ENCODE measurements around the gene TM9SF1. TPM values are rescaled to one million over a fixed set of nuclear protein-coding genes. Genes with fewer than 3 reads are reported as not detected.

The TM9SF1 gene
- total and polyA plus RNA-seq, 2 of the 13 experiments (the other 11 are each of a cell fraction or from before 2014, with no cell fraction given) = 83.2 to 110 TPM

- TF ChIP-seq, protein P1, sequence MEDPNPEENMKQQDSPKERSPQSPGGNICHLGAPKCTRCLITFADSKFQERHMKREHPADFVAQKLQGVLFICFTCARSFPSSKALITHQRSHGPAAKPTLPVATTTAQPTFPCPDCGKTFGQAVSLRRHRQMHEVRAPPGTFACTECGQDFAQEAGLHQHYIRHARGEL (CRISPR knock-in tag; IDR thresholded peaks at IDR 0.05) = 0 out of 2 replicates have a peak, but pooled peaks have one; percentile 61
- TF ChIP-seq PAF1 (CRISPR knock-in tag; IDR thresholded peaks at IDR 0.05) = peak; percentile 77; the same call in 1 of the 2 replicates
- peak in 1 of 2 experiments; percentile 36; a peak in 1 of 4 replicates for TF ChIP-seq POLR2A (IDR thresholded peaks at IDR 0.05; ENCODE audit: insufficient read depth in 1 of 2, low read depth in 2 of 2, low read length in 2 of 2)
- TF ChIP-seq NFE2L1 (CRISPR knock-in tag; IDR thresholded peaks at IDR 0.05; ENCODE audit: borderline replicate concordance) = peak; percentile 71; the same call in 1 of the 2 replicates
- TF ChIP-seq POLR2AphosphoS5 (IDR thresholded peaks at IDR 0.05; ENCODE audit: low read depth, low read length) = peak; percentile 37; the same call in 1 of the 2 replicates
- TF ChIP-seq SP4 (CRISPR knock-in tag; IDR thresholded peaks at IDR 0.05) = peak; percentile 24; the same call in 1 of the 2 replicates
- TF ChIP-seq ETV6 (CRISPR knock-in tag; conservative IDR thresholded peaks at IDR 0.05) = peak; percentile 51; the same call in 1 of the 2 replicates
- TF ChIP-seq ZNF558 (CRISPR knock-in tag; IDR thresholded peaks at IDR 0.05; ENCODE audit: borderline replicate concordance) = 0 out of 2 replicates have a peak, but pooled peaks have one; percentile 11
- TF ChIP-seq POLR2G (IDR thresholded peaks at IDR 0.05; ENCODE audit: low read depth, low read length) = peak; percentile 23; the same call in 1 of the 2 replicates
- peak; percentile 47; the same call in 1 of the 2 replicates for TF ChIP-seq ZNF605 (CRISPR knock-in tag; IDR thresholded peaks at IDR 0.05)
- TF ChIP-seq ZNF468 (CRISPR knock-in tag; IDR thresholded peaks at IDR 0.05) = no peak
Observed at GRCh38 chr14:24240110-24240918, 45.1 kb upstream of the TM9SF1 start (continued).

- Histone ChIP-seq H3K9me3 (ENCODE audit: low read length) (no peaks in the 10 kb centered on the region), H2AFZ (ENCODE audit: low read length) (no peak overlapping the region), H3K27ac (ENCODE audit: extremely low read length, insufficient read depth, low read length) (no peak overlapping the region), H3K27me3 (ENCODE audit: control insufficient read depth in 1 of 2, insufficient read depth in 2 of 2, low read length in 2 of 2) (no peaks in the 10 kb centered on the region; a peak in 1 of 5 replicates), H3K4me2 (ENCODE audit: low read depth, low read length) (no peak overlapping the region), H3K4me3 (replicated peaks in 1 of 3; ENCODE audit: insufficient read depth in 1 of 3, low read depth in 2 of 3, low read length in 3 of 3) (no peak overlapping the region), H3K79me2 (ENCODE audit: insufficient read depth, low read length) (peaks cover 29% of the 10 kb centered on the region), H3K36me3 (replicated peaks in 1 of 2; ENCODE audit: control insufficient read depth in 1 of 2, insufficient read depth in 2 of 2, low read length in 2 of 2) (peaks cover 44 to 70% of the 10 kb centered on the region in 2 experiments), H4K20me1 (ENCODE audit: insufficient read depth, low read length) (0 out of 2 replicates have a peak, but pooled peaks cover 3% of the 10 kb centered on the region), H3K9ac (ENCODE audit: insufficient read depth, low read depth, low read length) (no peak overlapping the region), H3K4me1 (ENCODE audit: insufficient read depth, low read length) (peaks cover 52% of the 10 kb centered on the region)
- ChIA-PET CTCF (ENCODE audit: low intra/inter-chr PET ratio, low total read pairs) (no interaction called here), POLR2A (interaction anchor here (0.5 to 18.0 kb wide), 11 partner anchors 9 to 124 kb away, joined by 3 to 850 read pairs (median 6); partner anchors contain the start of genes CHMP4A, CIDEB, DCAF11 and DHRS1)
- WGBS (ENCODE audit: low lambda C conversion rate) = 99% methylated on average over 5 of the region's 5 CpGs
- in situ Hi-C loops (cut with HindIII; ENCODE audit: extremely low pct_ligation_motif_present, low pct_unique_long_range_greater_than_20kb) = no loop called here
- no TSS peak for BruUV-seq (replicated peaks)
- FAIRE-seq (no peak), ATAC-seq (no peak), DNase-seq (ENCODE audit: low spot score) (no peak)
- intact Hi-C loops (cut with micrococcal nuclease; ENCODE audit: unreplicated experiment) = loop anchor here (10.0 kb wide), 1 partner anchor 1186 kb away; no protein-coding TSS in a partner anchor
- no peak for TF ChIP-seq BCL3 (CRISPR knock-in tag; IDR thresholded peaks at IDR 0.05)
- no peak for TF ChIP-seq KMT2B (CRISPR knock-in tag; IDR thresholded peaks at IDR 0.05)
- TF ChIP-seq, protein P2, sequence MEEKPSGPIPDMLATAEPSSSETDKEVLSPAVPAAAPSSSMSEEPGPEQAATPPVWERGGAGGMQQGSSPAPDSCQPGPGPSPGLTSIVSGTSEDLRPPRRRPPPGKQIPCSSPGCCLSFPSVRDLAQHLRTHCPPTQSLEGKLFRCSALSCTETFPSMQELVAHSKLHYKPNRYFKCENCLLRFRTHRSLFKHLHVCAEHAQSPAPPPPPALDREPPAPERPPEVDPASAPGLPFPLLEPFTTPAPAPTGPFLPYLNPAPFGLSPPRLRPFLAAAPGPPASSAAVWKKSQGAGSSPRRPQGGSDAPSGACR (CRISPR knock-in tag; IDR thresholded peaks at IDR 0.05) = no peak
- no peak for TF ChIP-seq TRIM24 (CRISPR knock-in tag; IDR thresholded peaks at IDR 0.05)
- TF ChIP-seq ZBTB1 (CRISPR knock-in tag; IDR thresholded peaks at IDR 0.05; ENCODE audit: borderline replicate concordance) = no peak
- 0 out of 2 replicates have a peak, but pooled peaks have one; percentile 13 for TF ChIP-seq POLR2AphosphoS5 (IDR thresholded peaks at IDR 0.05; ENCODE audit: low read depth, low read length)
- TF ChIP-seq SRY (CRISPR knock-in tag; IDR thresholded peaks at IDR 0.05) = no peak
- TF ChIP-seq RNF2 (conservative IDR thresholded peaks at IDR 0.05; ENCODE audit: low read depth) = no peak
- no peak for TF ChIP-seq ZBTB7B (CRISPR knock-in tag; IDR thresholded peaks at IDR 0.05)
- peak; percentile 58 for TF ChIP-seq RBFOX2 (IDR thresholded peaks at IDR 0.05; ENCODE audit: low read depth, low read length)
Observed at GRCh38 chr14:24238527-24239037, 43.3 kb upstream of the TM9SF1 start.
